Adrenal gland (tissue), 5 donors: ENCODE data around the gene NAMPT.

Experiments
- CTCF ChIP-seq, 6 experiments: fragments of 450-650 bp in 4 of 6; fragments of 200-600 bp in 2 of 6; sonication (generic) in 1 of 6; IDR thresholded peaks; 1 replicate in 5 of 6; 2 replicates in 1 of 6; pipeline versions ENCODE4 v1.5.1 to v1.8.0; 2016 to 2021; ENCODE audit warnings: antibody characterized with exemption in 6 of 6, mild to moderate bottlenecking in 2 of 6, moderate library complexity in 1 of 6
- POLR2A ChIP-seq, 2 donors: fragments of 450-650 bp; IDR thresholded peaks; one replicate each; pipeline ENCODE4 v1.6.1; 2017; ENCODE audit warnings: antibody characterized with exemption in 2 of 2, mild to moderate bottlenecking in 2 of 2, moderate library complexity in 1 of 2
- donor health status: DM: no; HTN: no; CAD: no.

GRCh38 chr7:106281127-106281526, 3.7 kb downstream of the NAMPT start:
- no peak for TF ChIP-seq CTCF (IDR thresholded peaks at IDR 0.05)
- no peak for TF ChIP-seq POLR2A (IDR thresholded peaks at IDR 0.05)
